T follicular helper cell (primary cell): Measurements from ENCODE around the gene IER3.

Source experiments
- DNase-seq: peaks from one replicate; pipeline ENCODE4 v3.0.0-alpha.2; 2020; ENCODE audit warnings: low read depth
- total RNA-seq, 2 experiments: gene quantifications; one replicate each; lab custom pipeline; 2026; lab: John Stamatoyannopoulos, UW

IER3 gene, protein sequence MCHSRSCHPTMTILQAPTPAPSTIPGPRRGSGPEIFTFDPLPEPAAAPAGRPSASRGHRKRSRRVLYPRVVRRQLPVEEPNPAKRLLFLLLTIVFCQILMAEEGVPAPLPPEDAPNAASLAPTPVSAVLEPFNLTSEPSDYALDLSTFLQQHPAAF
- 11.2 to 402 reads per million in 2 experiments for total RNA-seq

DNA sequence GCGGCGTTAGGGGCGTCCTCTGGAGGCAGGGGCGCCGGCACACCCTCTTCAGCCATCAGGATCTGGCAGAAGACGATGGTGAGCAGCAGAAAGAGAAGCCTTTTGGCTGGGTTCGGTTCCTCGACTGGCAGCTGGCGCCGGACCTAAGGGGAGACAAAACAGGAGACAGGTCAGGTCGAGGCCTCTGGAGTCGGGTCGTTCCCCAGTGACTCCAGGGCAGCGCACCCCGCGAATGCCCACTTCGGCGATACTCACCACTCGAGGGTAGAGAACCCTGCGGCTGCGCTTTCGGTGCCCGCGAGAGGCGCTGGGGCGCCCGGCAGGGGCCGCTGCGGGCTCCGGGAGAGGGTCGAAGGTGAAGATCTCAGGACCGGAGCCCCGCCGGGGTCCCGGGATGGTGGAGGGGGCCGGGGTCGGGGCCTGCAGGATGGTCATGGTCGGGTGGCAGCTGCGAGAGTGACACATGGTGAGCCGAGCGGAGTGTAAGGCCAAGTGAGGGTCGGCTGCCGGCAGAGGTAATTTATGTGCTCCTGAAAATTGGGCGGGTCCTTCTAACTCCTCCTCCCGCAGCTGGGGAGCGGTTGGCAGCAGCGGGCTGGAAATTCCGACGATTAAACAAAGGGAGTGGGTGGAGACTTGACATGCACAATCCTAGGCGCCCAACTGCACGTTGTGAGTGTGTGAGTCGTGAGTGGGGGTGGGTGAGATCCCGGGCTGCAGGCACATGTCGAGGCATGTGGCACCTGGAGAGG, at the start of gene IER3:
Gene IER3 (minus strand): TSS at position 494 of the 752 bp plus-strand sequence. CDS start 29 bp downstream, at position 465.
- peak; percentile 47 for DNase-seq

DNA sequence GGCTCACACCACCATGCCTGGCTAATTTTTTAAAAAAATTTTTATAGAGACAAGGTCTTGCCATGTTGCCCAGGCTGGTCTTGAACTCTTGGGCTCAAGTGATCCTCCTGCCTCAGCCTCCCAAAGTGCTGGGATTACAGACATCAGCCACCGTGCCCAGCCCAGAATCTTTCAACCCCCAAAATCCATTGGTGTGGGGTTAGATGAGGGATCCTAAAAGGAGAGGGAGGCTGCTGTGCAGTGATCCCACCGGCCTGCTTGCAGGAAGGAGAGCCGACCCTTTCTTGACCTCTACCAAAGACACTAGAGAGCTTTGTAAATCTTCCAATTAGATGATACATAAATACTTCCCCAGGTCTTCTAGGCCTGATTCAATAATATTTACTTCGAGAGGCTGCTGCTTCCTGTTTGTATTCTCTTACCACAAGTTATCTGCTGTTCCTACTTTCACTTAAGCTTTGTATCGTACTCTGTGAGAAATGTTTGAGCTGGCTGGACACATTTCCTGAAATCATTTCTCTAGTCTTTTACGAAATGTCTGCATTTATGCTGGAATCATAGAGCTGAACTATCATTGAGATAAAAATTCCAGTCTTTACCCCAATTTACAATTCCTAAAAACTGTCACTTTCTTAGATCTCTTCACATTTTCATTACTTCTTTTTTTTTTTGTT, 49.3 kb upstream of the IER3 start:
- no peak for DNase-seq

DNA sequence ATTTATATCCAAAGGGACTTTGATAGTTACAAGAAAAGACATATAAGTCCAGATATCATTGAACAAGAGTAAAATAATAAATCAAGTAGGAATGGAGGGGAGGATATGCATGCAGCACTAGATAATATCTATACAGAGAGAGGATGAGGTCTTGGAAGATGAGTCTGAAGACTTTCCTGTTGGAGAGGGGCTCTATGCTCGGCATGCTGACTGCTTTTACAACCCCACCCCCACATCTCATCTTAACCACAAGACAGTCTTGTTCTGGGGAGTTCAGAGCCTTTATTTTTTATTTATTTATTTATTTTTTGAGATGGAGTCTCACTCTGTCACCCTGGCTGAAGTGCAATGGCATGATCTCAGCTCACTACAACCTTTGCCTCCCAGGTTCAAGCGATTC, 48.4 kb upstream of the IER3 start:
- DNase-seq: no peak

GRCh38 chr6:30790724-30791383, 46.5 kb upstream of the IER3 start:
- no peak for DNase-seq

DNA sequence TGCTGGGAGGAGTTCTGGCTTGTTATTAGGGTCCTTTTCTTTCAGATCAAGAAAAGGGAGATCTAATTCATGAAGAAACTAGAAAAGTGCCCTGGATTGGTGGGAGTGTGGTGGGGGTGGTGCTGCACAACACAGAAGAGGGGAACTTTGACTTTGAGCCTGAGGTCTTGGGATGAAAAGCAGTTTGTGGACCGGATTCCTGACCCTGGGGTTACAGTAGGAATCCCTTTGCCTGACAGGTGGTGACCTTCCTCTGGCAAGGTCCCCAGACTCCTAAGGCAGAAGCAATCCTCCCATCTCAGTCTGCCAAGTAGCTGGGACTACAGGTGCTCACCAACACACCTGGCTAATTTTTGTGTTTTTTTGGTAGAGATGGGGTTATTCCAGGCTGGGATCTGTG, 45.3 kb upstream of the IER3 start:
- no peak for DNase-seq

- DNase-seq: no peak
These were observed 43.6 kb upstream of the IER3 start for GRCh38 chr6:30787954-30788353.

- no peak for DNase-seq
These were observed 38.2 kb upstream of the IER3 start for GRCh38 chr6:30782425-30783014.

DNA sequence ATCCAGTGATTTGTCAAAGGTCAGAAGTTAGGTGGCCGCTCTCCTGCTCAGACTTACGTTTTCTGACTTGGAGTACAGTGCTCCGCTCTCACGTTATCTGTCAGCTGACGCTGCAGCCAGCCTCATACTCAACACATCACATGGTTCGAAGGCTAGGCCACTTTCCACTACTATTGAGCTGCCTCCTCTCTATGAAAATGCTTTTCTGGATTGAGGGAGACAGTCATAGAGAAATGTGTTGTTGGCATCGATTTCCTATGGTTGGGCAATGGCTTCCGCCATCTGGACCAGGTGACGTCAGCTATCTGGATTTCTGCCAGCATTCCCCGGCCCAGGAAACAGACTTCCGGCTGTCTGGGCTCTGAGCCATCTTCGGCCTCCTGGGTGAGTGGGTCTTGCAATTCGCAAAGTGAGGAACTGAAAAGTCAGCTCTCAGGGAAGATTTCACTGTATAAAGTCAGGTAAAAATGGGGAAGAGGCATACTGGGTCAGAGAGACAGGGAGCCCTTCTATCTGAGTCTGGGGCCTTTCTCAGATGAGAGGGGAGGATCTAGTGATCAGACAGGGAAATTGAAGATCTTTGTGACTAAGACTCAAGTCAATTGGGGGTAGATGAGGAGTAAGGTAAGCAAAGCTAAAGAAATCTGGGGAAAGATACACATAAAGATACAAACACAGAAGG, 37.5 kb upstream of the IER3 start:
- no peak for DNase-seq

DNA sequence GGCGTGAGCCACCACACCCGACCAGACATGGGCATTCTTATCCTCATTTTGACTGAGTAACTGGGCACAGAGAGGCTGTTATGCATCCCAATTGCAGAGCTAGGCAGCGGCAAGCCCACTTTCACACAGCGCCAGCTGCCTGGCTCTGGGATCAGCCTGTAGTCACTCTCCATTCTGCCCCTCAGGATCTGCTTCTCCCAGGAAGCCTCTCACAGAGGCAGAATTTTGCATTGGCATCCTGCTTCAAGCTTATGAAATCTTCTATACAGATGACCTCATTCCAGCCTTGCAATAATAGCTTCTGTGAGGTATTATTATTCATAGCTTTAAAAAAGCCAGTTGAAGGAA, 37.0 kb upstream of the IER3 start:
- DNase-seq: no peak

GRCh38 chr6:30780642-30780920, 36.2 kb upstream of the IER3 start:
- DNase-seq: no peak

DNA sequence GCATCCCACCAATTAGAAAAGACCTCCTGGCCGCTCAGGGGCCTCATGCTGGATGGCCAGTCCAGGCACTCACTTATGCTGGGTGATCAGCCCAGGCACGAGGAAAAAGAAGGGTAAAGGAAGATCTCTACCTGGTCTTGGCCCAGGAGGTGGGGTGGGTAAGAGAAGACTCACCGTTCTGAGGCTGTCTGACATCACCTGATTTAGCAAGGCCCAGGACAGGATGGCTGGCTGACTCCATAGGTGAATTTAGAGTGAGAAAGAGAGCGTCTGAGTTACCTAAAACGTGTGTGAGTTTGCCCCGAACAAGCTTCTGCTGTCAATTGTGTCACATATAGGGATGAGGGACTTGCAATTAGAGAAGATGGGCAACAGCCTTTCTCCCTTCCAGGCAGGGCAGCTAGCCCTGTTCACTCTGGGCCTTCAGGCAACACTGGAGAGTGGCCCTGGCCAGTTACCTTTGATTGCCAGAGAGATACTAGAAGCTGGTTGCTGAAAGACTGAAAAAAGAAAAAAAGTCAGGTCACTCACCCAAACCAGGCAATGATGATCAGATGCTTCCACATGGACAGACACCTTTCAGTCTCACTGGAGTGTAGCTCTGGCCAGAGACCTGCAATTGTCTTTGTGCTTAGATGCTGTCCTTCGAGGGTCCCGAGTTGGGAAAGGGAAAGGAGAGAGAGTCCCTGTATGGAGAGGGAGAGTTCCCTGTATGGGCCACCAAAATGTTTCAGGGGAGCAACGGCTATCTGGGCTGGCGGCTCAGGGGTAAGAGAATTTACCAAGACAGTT, 35.7 kb upstream of the IER3 start:
- no peak for DNase-seq

DNA sequence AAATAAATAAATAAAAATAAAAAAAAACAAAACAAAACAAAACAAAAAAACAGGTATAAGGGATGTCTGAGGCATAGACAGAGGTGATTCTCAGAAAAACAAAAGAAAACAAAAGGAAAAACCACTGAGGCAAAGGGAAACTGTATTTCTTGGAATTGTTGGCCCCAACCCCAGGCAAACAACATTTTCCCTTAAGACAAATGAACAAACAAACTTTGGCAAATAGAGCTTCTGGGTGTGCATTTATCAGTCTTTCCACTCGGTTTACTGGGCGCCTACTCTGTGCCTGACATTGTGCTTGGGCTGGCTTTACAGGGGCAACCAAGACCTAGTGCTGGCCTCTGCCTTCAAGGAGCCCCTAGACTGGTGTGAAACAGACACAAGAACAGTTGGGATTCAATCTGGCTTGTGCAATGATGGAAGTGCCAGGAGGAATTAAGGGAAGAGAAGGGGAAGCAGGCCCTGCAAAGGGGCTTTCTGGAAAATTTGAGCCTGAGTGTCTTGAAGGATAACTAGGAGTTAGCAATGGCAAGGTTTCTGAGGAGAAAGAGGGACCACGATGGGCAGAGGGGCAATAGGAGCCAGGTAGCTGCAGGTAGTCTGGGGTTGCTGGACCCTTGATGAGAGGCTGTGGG, 33.8 kb upstream of the IER3 start:
- DNase-seq: no peak

DNA sequence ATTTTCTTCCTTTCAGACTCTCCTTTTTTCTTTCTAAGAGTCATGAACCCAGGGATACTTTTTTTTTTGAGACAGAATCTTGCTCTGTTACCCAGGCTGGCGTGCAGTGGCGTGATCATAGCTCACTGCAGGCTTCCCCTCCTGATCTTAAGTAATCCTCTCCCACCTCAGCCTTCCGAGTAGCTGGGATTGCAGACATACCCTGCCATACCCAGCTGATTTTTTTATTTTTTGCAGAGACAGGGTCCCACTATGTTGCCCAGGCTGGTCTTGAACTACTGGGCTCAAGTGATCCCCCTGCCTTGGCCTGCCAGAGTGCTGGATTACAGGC, 32.8 kb upstream of the IER3 start:
- no peak for DNase-seq

- no peak for DNase-seq
These were observed 32.2 kb upstream of the IER3 start for GRCh38 chr6:30776390-30777154.

DNA sequence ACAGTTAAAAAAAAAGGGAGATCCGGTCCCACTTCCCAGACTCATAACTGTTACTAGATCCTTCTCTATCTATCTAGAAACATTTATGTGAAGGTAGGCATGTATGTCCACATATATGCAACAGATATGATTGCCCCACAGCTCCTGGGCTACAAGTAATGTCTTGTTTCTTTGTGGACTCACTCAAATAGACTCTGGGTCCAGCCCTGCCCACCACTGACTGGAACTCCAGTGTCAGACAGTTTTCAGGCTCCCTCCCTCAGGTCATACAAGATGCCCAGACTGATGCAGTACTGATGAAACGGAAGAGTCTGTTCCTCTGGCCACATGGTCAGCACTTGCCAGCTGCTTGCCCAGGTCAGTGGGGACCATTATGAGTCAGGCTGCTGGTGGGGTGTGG, 30.8 kb upstream of the IER3 start:
- no peak for DNase-seq

- DNase-seq: no peak
These were observed 30.4 kb upstream of the IER3 start for GRCh38 chr6:30774701-30775100.

GRCh38 chr6:30770592-30770991, 26.2 kb upstream of the IER3 start:
- no peak for DNase-seq

GRCh38 chr6:30769853-30770524, 25.6 kb upstream of the IER3 start:
- DNase-seq: no peak

DNA sequence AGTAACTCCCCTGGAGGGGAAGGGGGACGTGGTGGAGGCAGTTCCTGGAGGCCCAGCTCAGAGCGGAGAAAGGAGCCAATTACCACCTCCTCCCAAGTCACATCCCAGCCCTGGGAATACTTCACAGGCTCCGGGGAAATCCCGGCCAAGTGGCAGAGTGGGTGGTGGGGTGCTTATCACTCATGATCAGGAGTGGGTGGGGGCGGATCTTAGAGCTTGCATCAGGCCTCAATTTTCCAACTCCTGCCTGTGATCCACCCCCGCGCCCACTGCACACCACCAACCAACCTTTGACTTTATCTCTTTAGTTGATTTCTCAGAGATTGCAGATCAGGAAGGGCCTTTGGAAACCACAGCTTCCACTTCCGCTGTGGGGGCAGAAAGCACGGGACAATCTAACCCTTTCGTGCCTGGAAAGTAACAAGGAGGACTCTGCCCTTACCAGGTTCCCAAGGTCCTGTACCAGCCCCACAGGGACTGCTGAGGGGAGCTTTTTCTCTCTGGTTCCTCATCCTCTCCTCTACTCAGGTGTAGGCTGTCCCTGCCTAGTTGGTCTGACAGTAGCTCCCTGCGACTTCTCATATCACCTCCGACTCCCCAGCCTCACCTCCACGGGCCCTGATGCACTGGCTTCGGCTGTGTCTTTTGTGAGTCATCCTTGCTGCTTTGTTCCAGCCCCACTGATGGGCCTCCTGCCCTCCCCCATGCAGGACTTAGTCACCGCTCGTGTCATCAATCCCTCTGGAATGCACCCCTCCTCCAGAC, 24.9 kb upstream of the IER3 start:
- peak; percentile 29 for DNase-seq
